HCT116 (cell line): ENCODE data around the gene PYGL. TPM values are rescaled to one million over a fixed set of nuclear protein-coding genes. Genes with fewer than 3 reads are reported as not detected.

Experiments used
- ATAC-seq: fragments of 200-7000 bp; cut with Tn5 transposase; 2 replicates; pipeline ENCODE4 v1.9.1; 2020; ENCODE audit warnings: mild to moderate bottlenecking, moderate library complexity
- BruUV-seq: library from RNA; stranded (reverse); fragments of 400-500 nt; replicated peaks from 2 replicates; lab custom pipeline; 2021; lab: Mats Ljungman, UMichigan
- CTCF ChIA-PET: fragments of 300-600 bp; sonication (Branson Sonifier 250); formaldehyde crosslinking; loops from one replicate; lab custom pipeline; 2021; ENCODE audit warnings: antibody characterized with exemption; lab: Charles Lee
- POLR2A ChIA-PET: fragments of 300-600, 350-600 bp; sonication (Branson Sonifier 250); formaldehyde crosslinking; loops from one replicate; lab custom pipeline; 2021; ENCODE audit warnings: antibody characterized with exemption; lab: Charles Lee
- RAD21 ChIA-PET, 2 experiments: fragments of 300-600 bp; sonication (Branson Sonifier 250); formaldehyde crosslinking; loops; one replicate each; lab custom pipeline; 2023; ENCODE audit warnings: low total read pairs in 2 of 2; ENCODE audit not compliant: uncharacterized antibody in 2 of 2, unreplicated experiment in 2 of 2, low non-redundant PET in 1 of 2; lab: Charles Lee
- DNase-seq: peaks from one replicate; pipeline ENCODE4 v3.0.0-alpha.2; 2010; ENCODE audit warnings: low read depth, low spot score
- H2AFZ ChIP-seq: fragments of 200-600 bp; shearing (Covaris generic), sonication (generic); 2 replicates; pipeline ENCODE4 v1.6.1; 2017; ENCODE audit warnings: low read depth, mixed run types, mixed read lengths, antibody characterized with exemption, low read length; ENCODE audit not compliant: poor library complexity, severe bottlenecking
- H3K27ac ChIP-seq: 2 replicates; pipeline ENCODE4 v1.5.1; 2012; ENCODE audit warnings: low read depth, low read length
- H3K27me3 ChIP-seq: fragments of 200-600 bp; sonication (generic); 2 replicates; pipeline ENCODE4 v1.6.1; 2016; ENCODE audit warnings: mixed run types, low read length, mixed read lengths; ENCODE audit not compliant: insufficient read depth
- H3K36me3 ChIP-seq, 2 experiments: fragments of 200-500 bp in 1 of 2; fragments of 200-600 bp in 1 of 2; sonication (Bioruptor generic) in 1 of 2; sonication (generic) in 1 of 2; 2 replicates each; pipeline versions ENCODE4 v1.5.1 to v1.6.1; 2014 to 2016; ENCODE audit warnings: low read length in 2 of 2, inconsistent platforms in 1 of 2, mixed read lengths in 1 of 2, mixed run types in 1 of 2; ENCODE audit not compliant: insufficient read depth in 2 of 2, control insufficient read depth in 1 of 2
- H3K4me1 ChIP-seq, 2 experiments: fragments of 200-600 bp in 1 of 2; sonication (generic) in 1 of 2; 2 replicates each; pipeline versions ENCODE4 v1.5.1 to v1.6.1; 2012 to 2017; ENCODE audit warnings: low read length in 2 of 2, inconsistent platforms in 1 of 2, mild to moderate bottlenecking in 1 of 2, mixed read lengths in 1 of 2, mixed run types in 1 of 2, moderate library complexity in 1 of 2; ENCODE audit not compliant: insufficient read depth in 2 of 2, control insufficient read depth in 1 of 2
- H3K4me2 ChIP-seq: fragments of 200-600 bp; sonication (generic); 2 replicates; pipeline ENCODE4 v1.6.1; 2017; ENCODE audit warnings: mixed run types, low read length, mixed read lengths
- H3K4me3 ChIP-seq, 2 experiments: fragments of 200-600 bp in 1 of 2; sonication (generic) in 1 of 2; replicated peaks in 1 of 2; 2 replicates each; pipeline ENCODE4 v1.5.1; 2011 to 2016; ENCODE audit warnings: low read length in 2 of 2, control low read depth in 1 of 2, low read depth in 1 of 2, mild to moderate bottlenecking in 1 of 2, mixed read lengths in 1 of 2, mixed run types in 1 of 2
- H3K79me2 ChIP-seq: fragments of 200-600 bp; sonication (generic); 2 replicates; pipeline ENCODE4 v1.6.1; 2017; ENCODE audit warnings: mild to moderate bottlenecking, mixed run types, low read length, moderate library complexity, mixed read lengths; ENCODE audit not compliant: insufficient read depth
- H3K9ac ChIP-seq: fragments of 200-600 bp; sonication (generic); 2 replicates; pipeline ENCODE4 v1.6.1; 2016; ENCODE audit warnings: low read length, mixed read lengths
- H3K9me2 ChIP-seq: fragments of 200-600 bp; sonication (generic), shearing (Covaris generic); 2 replicates; pipeline ENCODE4 v1.6.1; 2017; ENCODE audit warnings: mixed run types, mild to moderate bottlenecking, moderate library complexity; ENCODE audit not compliant: insufficient read depth
- H3K9me3 ChIP-seq, 2 experiments: fragments of 200-500 bp in 1 of 2; fragments of 200-600 bp in 1 of 2; sonication (Bioruptor generic) in 1 of 2; sonication (generic) in 1 of 2; 2 replicates each; pipeline ENCODE4 v1.6.1; 2014 to 2017; ENCODE audit warnings: low read length in 2 of 2, mixed read lengths in 2 of 2, inconsistent platforms in 1 of 2, low read depth in 1 of 2, mild to moderate bottlenecking in 1 of 2, mixed run types in 1 of 2, moderate library complexity in 1 of 2; ENCODE audit not compliant: control insufficient read depth in 1 of 2, insufficient read depth in 1 of 2
- H4K20me1 ChIP-seq: fragments of 200-600 bp; sonication (generic), shearing (Covaris generic); 2 replicates; pipeline ENCODE4 v1.6.1; 2017; ENCODE audit warnings: mixed run types, mild to moderate bottlenecking, moderate library complexity; ENCODE audit not compliant: insufficient read depth
- CBX3 ChIP-seq: IDR thresholded peaks from 2 replicates; pipeline ENCODE4 v1.6.1; 2012; ENCODE audit warnings: low read depth
- CEBPB ChIP-seq: IDR thresholded peaks from 2 replicates; pipeline ENCODE4 v1.6.1; 2012; ENCODE audit warnings: low read depth
- EGR1 ChIP-seq: IDR thresholded peaks from 2 replicates; pipeline ENCODE4 v1.6.1; 2012; ENCODE audit warnings: low read depth
- ELF1 ChIP-seq: IDR thresholded peaks from 2 replicates; pipeline ENCODE4 v1.6.1; 2012; ENCODE audit warnings: low read depth, borderline replicate concordance
- EZH2phosphoT487 ChIP-seq: fragments of 200-600 bp; IDR thresholded peaks from 2 replicates; pipeline ENCODE4 v1.6.1; 2018; ENCODE audit warnings: antibody characterized with exemption, borderline replicate concordance
- FOSL1 ChIP-seq: IDR thresholded peaks from 2 replicates; pipeline ENCODE4 v1.6.1; 2012; ENCODE audit warnings: low read depth
- JUND ChIP-seq: IDR thresholded peaks from 2 replicates; pipeline ENCODE4 v1.6.1; 2012
- POLR2A ChIP-seq: IDR thresholded peaks from 2 replicates; pipeline ENCODE4 v1.7.0; 2011; ENCODE audit warnings: borderline replicate concordance; ENCODE audit not compliant: insufficient read depth, insufficient read length; ENCODE audit errors: extremely low read depth
- RAD21 ChIP-seq: IDR thresholded peaks from 2 replicates; pipeline ENCODE4 v1.6.1; 2012; ENCODE audit warnings: low read depth, mild to moderate bottlenecking
- SIN3A ChIP-seq: IDR thresholded peaks from 2 replicates; pipeline ENCODE4 v1.6.1; 2012; ENCODE audit warnings: low read depth
- SP1 ChIP-seq: IDR thresholded peaks from 2 replicates; pipeline ENCODE4 v1.6.1; 2012; ENCODE audit warnings: low read depth
- SRF ChIP-seq: IDR thresholded peaks from 2 replicates; pipeline ENCODE4 v1.6.1; 2012; ENCODE audit warnings: low read depth
- TCF7L2 ChIP-seq: IDR thresholded peaks from 2 replicates; pipeline ENCODE4 v1.7.0; 2011; ENCODE audit warnings: borderline replicate concordance, inconsistent platforms; ENCODE audit not compliant: insufficient read depth, insufficient read length; ENCODE audit errors: extremely low read depth
- YY1 ChIP-seq: IDR thresholded peaks from 2 replicates; pipeline ENCODE4 v1.6.1; 2011; ENCODE audit warnings: low read length, low read depth, moderate library complexity, mild to moderate bottlenecking; ENCODE audit not compliant: insufficient replicate concordance; ENCODE audit errors: extremely low read depth
- ZFX ChIP-seq: fragments of 450-650 bp; IDR thresholded peaks from 2 replicates; pipeline ENCODE4 v1.6.1; 2017
- ZNF274 ChIP-seq: fragments of 200-500 bp; sonication (Bioruptor generic); IDR thresholded peaks from 2 replicates; pipeline ENCODE4 v1.6.1; 2014; ENCODE audit warnings: mild to moderate bottlenecking, low read depth, low read length, inconsistent platforms
- intact Hi-C: fragments of 100-400 bp; cut with micrococcal nuclease; formaldehyde crosslinking; loops from 2 replicates; pipeline ENCODE4 v1.10.0; 2022
- total RNA-seq: library from RNA; stranded (reverse); gene quantifications from one replicate; pipeline ENCODE4 v1.2.1, GENCODE V29; 2021; ENCODE audit not compliant: unreplicated experiment
- TF ChIP-seq, protein P1 (sequence below): IDR thresholded peaks from 2 replicates; pipeline ENCODE4 v1.6.1; 2011; ENCODE audit warnings: mild to moderate bottlenecking, low read length, moderate library complexity; ENCODE audit not compliant: insufficient replicate concordance; ENCODE audit errors: extremely low read depth
- TF ChIP-seq, protein P2 (sequence below), 3 experiments: fragments of 200-600 bp in 1 of 3; sonication (generic) in 1 of 3; IDR thresholded peaks in 2 of 3; conservative IDR thresholded peaks in 1 of 3; 2 replicates each; pipeline ENCODE4 v1.5.1; 2012 to 2017; ENCODE audit warnings: low read depth in 2 of 3, low read length in 2 of 3, antibody characterized with exemption in 1 of 3, borderline replicate concordance in 1 of 3, control low read depth in 1 of 3, mild to moderate bottlenecking in 1 of 3, mixed read lengths in 1 of 3, mixed run types in 1 of 3, moderate library complexity in 1 of 3; ENCODE audit not compliant: insufficient read depth in 1 of 3
- TF ChIP-seq, protein P3 (sequence below): IDR thresholded peaks from 2 replicates; pipeline ENCODE4 v1.6.1; 2012
- TF ChIP-seq, protein P4 (sequence below): IDR thresholded peaks from 2 replicates; pipeline ENCODE4 v1.6.1; 2012

PYGL gene
- total RNA-seq, 1 experiment from 2014 or later = 173 TPM

DNA sequence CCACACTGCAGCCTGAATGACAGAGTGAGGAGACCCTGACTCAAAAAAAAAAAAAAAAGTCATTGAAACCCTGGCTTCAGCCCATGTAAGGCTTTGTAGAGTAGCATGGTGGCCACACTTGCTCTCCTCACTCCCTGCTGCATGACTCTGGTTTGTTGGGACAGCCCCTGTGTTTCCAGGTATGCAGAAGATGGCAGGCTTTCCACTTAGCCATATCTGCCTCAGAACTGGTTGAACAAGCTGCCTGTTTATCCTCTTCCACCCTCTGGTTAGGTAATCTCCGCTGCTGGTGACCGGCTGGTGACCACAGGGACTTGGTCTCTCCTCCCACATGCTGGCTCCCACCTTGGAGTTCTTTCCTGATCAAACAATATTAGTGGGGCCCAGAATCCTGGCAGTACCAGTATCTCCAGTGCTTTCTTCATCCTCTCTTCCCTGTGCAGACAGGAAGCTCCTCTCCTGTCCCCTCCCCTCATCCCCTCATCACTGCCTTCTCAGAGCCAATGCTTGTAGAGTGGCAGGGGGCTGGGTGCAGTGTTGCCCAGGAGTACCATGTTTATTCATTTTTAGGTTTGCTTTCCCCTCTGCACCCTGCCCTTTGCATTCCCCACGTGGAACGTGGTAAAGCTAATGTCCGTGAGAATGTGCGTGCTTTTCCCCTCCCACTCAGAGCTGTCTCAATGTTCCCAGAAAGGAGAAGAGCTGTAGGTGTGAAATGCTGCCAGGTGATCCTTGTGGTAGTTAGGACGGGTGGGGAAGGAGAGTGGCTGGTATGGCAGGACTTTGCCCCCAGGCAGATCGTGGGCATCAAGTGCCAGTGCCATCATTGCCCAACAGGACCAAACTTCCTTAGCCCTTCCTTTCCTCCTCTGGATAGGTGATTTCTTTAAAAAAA is 61.1 kb downstream of the PYGL start:
- H3K4me1 ChIP-seq = no peaks in the 10 kb centered on the region
- no peaks in the 10 kb centered on the region for H4K20me1 ChIP-seq
- H3K9me2 ChIP-seq = no peaks in the 10 kb centered on the region
- no peak for ATAC-seq
- no peak overlapping the region for H3K9ac ChIP-seq
- H2AFZ ChIP-seq = no peak overlapping the region
- no peak overlapping the region for H3K27ac ChIP-seq
- ChIA-PET RAD21 (no interaction called here), CTCF (no interaction called here), POLR2A (interaction anchor here (0.5 kb wide), 1 partner anchor 657 kb away, joined by 3 read pairs; no protein-coding TSS in a partner anchor)
- DNase-seq = no peak
- H3K79me2 ChIP-seq = no peaks in the 10 kb centered on the region
- no peak overlapping the region for H3K4me3 ChIP-seq
- no peaks in the 10 kb centered on the region for H3K27me3 ChIP-seq
- no TSS peak for BruUV-seq
- TF ChIP-seq FOSL1 (no peak), EGR1 (no peak), EZH2phosphoT487 (no peak), SRF (no peak), ZNF274 (no peak), JUND (no peak), YY1 (no peak), ELF1 (no peak), POLR2A (no peak), RAD21 (no peak), ZFX (no peak), SIN3A (no peak), CBX3 (no peak), TCF7L2 (no peak), SP1 (no peak), CEBPB (no peak)
- TF ChIP-seq, protein P1, sequence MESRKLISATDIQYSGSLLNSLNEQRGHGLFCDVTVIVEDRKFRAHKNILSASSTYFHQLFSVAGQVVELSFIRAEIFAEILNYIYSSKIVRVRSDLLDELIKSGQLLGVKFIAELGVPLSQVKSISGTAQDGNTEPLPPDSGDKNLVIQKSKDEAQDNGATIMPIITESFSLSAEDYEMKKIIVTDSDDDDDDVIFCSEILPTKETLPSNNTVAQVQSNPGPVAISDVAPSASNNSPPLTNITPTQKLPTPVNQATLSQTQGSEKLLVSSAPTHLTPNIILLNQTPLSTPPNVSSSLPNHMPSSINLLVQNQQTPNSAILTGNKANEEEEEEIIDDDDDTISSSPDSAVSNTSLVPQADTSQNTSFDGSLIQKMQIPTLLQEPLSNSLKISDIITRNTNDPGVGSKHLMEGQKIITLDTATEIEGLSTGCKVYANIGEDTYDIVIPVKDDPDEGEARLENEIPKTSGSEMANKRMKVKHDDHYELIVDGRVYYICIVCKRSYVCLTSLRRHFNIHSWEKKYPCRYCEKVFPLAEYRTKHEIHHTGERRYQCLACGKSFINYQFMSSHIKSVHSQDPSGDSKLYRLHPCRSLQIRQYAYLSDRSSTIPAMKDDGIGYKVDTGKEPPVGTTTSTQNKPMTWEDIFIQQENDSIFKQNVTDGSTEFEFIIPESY = no peak
- TF ChIP-seq, protein P2, sequence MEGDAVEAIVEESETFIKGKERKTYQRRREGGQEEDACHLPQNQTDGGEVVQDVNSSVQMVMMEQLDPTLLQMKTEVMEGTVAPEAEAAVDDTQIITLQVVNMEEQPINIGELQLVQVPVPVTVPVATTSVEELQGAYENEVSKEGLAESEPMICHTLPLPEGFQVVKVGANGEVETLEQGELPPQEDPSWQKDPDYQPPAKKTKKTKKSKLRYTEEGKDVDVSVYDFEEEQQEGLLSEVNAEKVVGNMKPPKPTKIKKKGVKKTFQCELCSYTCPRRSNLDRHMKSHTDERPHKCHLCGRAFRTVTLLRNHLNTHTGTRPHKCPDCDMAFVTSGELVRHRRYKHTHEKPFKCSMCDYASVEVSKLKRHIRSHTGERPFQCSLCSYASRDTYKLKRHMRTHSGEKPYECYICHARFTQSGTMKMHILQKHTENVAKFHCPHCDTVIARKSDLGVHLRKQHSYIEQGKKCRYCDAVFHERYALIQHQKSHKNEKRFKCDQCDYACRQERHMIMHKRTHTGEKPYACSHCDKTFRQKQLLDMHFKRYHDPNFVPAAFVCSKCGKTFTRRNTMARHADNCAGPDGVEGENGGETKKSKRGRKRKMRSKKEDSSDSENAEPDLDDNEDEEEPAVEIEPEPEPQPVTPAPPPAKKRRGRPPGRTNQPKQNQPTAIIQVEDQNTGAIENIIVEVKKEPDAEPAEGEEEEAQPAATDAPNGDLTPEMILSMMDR (IDR thresholded peaks at IDR 0.05 in 2 of 3, conservative IDR thresholded peaks at IDR 0.05 in 1 of 3; ENCODE audit: borderline replicate concordance in 1 of 3, insufficient read depth in 1 of 3, low read depth in 2 of 3, low read length in 2 of 3) = no peak
- TF ChIP-seq, protein P3, sequence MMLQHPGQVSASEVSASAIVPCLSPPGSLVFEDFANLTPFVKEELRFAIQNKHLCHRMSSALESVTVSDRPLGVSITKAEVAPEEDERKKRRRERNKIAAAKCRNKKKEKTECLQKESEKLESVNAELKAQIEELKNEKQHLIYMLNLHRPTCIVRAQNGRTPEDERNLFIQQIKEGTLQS = no peak
- TF ChIP-seq, protein P4, sequence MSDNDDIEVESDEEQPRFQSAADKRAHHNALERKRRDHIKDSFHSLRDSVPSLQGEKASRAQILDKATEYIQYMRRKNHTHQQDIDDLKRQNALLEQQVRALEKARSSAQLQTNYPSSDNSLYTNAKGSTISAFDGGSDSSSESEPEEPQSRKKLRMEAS = no peak
- H3K4me2 ChIP-seq = no peak overlapping the region
- intact Hi-C loops = no loop called here
- no peaks in the 10 kb centered on the region for H3K9me3 ChIP-seq
- no peaks in the 10 kb centered on the region for H3K36me3 ChIP-seq
